GM21619 (cell line): ENCODE data around the gene PITX3.

Source experiments
- ATAC-seq: cut with Tn5 transposase; IDR thresholded peaks from one replicate; pipeline ENCODE4 v1.9.1; 2021; ENCODE audit not compliant: unreplicated experiment

PITX3 gene

GRCh38 chr10:102185811-102186527 is 55.3 kb downstream of the PITX3 start:
- no peak for ATAC-seq

DNA sequence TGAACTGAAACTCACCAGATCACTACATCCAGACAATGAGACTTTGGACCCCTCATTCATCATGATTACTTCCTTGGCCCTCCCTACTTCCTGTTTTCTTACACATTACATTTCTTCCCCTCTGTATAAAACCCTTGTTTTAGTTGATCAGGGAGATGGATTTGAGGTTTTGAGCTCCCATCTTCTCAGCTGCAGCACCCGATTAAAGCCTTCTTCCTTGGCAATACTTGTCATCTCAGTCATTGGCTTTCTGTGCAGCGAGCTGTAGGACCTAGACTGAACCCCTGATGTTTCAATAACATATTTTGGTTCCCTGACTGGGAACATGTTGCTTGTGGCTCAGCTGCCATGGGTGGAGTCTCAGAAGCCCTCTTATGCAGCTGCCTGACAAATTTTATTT is 56.0 kb downstream of the PITX3 start:
- ATAC-seq = no peak

DNA sequence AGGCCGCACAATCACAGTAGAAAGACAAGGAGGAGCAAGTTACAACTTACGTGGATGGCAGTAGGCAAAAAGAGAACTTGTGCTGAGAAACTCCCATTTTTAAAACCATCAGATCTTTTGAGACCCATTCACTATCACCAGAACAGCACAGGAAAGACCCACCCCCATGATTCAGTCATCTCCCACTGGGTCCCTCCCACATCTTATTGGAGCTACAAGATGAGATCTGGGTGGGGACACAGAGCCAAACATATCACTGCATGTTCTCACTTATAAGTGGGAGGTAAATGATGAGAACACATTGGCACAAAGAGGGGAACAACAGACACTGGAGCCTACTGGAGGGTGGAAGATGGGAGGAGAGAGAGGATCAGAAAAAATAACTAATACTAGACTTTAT is 56.7 kb downstream of the PITX3 start:
- no peak for ATAC-seq
